ENCODE data around the gene COPS7A. TPM values are rescaled to one million over a fixed set of nuclear protein-coding genes. Genes with fewer than 3 reads are reported as not detected.

COPS7A gene
- total and polyA plus RNA-seq, 2 experiments from 2014 or later, result 37.7 to 51.9 TPM

GRCh38 chr12:6685814-6686213, 38.0 kb upstream of the COPS7A start (continued):
- TF ChIP-seq CTCF (conservative IDR thresholded peaks at IDR 0.05; ENCODE audit: low read depth in 2 of 2), result no peak

DNA sequence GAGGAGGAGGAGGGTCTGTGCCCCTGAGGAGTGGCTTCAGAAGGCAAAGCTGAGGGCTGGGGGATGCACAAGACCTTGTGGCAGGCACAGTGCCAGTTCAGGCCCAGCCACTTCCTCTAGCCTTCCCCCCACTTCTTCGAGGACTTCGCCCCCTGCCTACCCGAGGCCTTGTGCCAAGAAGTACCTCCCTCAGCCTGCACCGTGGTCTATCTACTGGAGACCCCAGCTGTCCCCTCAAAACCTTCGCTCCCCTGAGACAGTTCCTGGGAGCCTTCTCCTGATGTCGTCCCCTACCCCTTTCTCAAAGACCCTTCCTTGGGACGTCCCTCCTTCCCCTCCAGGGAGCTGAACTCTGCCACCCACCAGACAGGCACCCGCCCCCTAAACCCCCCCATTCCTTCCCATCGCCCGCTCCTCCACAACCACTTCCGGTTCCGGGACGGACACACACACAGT, 35.3 kb upstream of the COPS7A start:
- DNase-seq (ENCODE audit: low spot score) (no peak), ATAC-seq (peak; percentile 20)
- Histone ChIP-seq H2AFZ (peak overlapping the region; percentile 56; the same call in 1 of the 2 replicates), H3K79me2 (replicated peaks; ENCODE audit: insufficient read depth) (peaks cover 52% of the 10 kb centered on the region), H3K27ac (ENCODE audit: low read depth) (peak overlapping the region; percentile 94), H3F3A (replicated peaks; ENCODE audit: low read depth) (peaks cover 12% of the 10 kb centered on the region), H3K4me3 (peak overlapping the region; percentile 58), H3K4me1 (ENCODE audit: insufficient read depth) (peaks cover 18% of the 10 kb centered on the region), H3K9me2 (ENCODE audit: insufficient read depth) (no peaks in the 10 kb centered on the region), H3K27me3 (ENCODE audit: insufficient read depth) (no peaks in the 10 kb centered on the region), H3K4me2 (peak overlapping the region; percentile 97), H4K20me1 (replicated peaks; ENCODE audit: insufficient read depth) (peaks cover 16% of the 10 kb centered on the region), H3K36me3 (ENCODE audit: insufficient read depth) (no peaks in the 10 kb centered on the region; the same call in 1 of the 2 replicates)
- Mint-ChIP-seq H3K4me3 (peak overlapping the region; percentile 87), H3K27me3 (ENCODE audit: insufficient read depth, low read depth, poor library complexity) (peaks cover 15% of the 10 kb centered on the region), H3K36me3 (ENCODE audit: low read depth) (no peaks in the 10 kb centered on the region; the same call in 1 of the 3 replicates), H3K27ac (peak overlapping the region; percentile 93), H3K9me3 (no peaks in the 10 kb centered on the region), H3K4me1 (peaks cover 35% of the 10 kb centered on the region)
- TF ChIP-seq NANOG (IDR thresholded peaks at IDR 0.05; ENCODE audit: borderline replicate concordance) (no peak), EZH2 (IDR thresholded peaks at IDR 0.05; ENCODE audit: low read depth, unreplicated experiment) (no peak)
- TF ChIP-seq, protein P1, sequence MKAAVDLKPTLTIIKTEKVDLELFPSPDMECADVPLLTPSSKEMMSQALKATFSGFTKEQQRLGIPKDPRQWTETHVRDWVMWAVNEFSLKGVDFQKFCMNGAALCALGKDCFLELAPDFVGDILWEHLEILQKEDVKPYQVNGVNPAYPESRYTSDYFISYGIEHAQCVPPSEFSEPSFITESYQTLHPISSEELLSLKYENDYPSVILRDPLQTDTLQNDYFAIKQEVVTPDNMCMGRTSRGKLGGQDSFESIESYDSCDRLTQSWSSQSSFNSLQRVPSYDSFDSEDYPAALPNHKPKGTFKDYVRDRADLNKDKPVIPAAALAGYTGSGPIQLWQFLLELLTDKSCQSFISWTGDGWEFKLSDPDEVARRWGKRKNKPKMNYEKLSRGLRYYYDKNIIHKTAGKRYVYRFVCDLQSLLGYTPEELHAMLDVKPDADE (IDR thresholded peaks at IDR 0.05), result peak; percentile 82

DNA sequence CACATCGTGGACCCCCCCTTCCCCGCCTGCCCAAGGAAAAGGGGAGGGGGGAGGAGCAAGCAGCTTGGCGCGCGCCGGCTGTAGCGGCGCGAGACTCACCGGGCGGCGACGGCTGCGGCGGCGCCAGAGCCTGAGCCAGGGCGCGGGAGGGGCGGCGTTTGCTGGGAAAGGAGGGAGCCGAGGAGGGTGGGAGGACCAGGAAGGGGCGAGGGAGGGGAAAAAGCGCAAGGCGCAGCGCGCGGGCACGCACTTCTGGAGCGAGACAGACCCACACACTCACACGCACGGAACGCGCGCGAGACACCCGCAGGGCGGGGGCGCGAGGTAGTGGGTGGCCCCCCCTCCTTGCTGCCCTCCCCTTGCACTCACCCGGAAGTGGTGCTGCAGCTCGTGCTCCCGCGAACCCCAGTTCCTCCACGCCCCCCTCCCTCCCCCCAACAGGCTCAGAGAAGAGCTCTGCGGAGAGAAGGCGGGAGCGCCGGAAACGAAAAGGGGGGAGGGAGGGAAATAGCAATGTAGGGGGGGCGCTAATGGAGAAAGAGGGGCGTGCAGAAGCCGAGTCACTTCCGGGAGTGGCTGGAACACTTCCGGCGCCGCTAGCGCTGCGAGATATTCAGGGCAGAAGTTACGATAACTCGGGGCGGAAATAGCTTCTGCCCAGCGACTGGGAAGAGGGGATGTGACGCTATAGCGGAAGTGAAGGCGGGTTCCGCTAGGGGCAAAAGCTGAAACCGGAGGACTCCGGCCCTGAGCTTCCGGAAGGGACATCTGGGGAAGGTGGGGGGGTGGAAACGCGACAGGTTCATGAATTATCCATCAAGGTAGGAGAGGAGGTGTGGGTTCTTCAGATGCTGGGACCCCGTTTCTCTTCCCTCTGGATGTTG, 34.6 kb upstream of the COPS7A start, which contains the start of gene ZNF384:
Gene ZNF384, minus strand, starts transcription at position 377 of the 884 bp plus-strand sequence. CDS start 9,855 bp downstream, outside the sequence.
- H3F3A ChIP-seq (replicated peaks; ENCODE audit: low read depth), result peaks cover 12% of the 10 kb centered on the region
- Mint-ChIP-seq H3K36me3 (ENCODE audit: low read depth) (no peaks in the 10 kb centered on the region; the same call in 1 of the 3 replicates), H3K27ac (peak within 1 kb of the TSS; percentile 93), H3K4me3 (peak within 1 kb of the TSS; percentile 87), H3K4me1 (peaks cover 36% of the 10 kb centered on the region), H3K9me3 (no peaks in the 10 kb centered on the region), H3K27me3 (ENCODE audit: insufficient read depth, low read depth, poor library complexity) (peaks cover 14% of the 10 kb centered on the region)
- H3K4me2 ChIP-seq, result peak within 1 kb of the TSS; percentile 97
- H4K20me1 ChIP-seq (replicated peaks; ENCODE audit: insufficient read depth), result peaks cover 16% of the 10 kb centered on the region
- DNase-seq (ENCODE audit: low spot score) (peak; percentile 98), ATAC-seq (peak; percentile 84)
- peak within 1 kb of the TSS; percentile 94 for H3K27ac ChIP-seq (ENCODE audit: low read depth)
- peak within 1 kb of the TSS; percentile 56; the same call in 1 of the 2 replicates for H2AFZ ChIP-seq
- H3K4me3 ChIP-seq, result peak within 1 kb of the TSS; percentile 58
- no peaks in the 10 kb centered on the region; the same call in 1 of the 2 replicates for H3K36me3 ChIP-seq (ENCODE audit: insufficient read depth)
- H3K9me2 ChIP-seq (ENCODE audit: insufficient read depth), result no peaks in the 10 kb centered on the region
- H3K27me3 ChIP-seq (ENCODE audit: insufficient read depth), result no peaks in the 10 kb centered on the region
- peaks cover 45% of the 10 kb centered on the region for H3K79me2 ChIP-seq (replicated peaks; ENCODE audit: insufficient read depth)
- H3K4me1 ChIP-seq (ENCODE audit: insufficient read depth), result peaks cover 18% of the 10 kb centered on the region
- TF ChIP-seq CREB1 (CRISPR knock-in tag; IDR thresholded peaks at IDR 0.05; ENCODE audit: low read depth), result peak; percentile 96
- peak; percentile 57 for TF ChIP-seq POLR2AphosphoS5 (IDR thresholded peaks at IDR 0.05; ENCODE audit: low read depth)
- TF ChIP-seq, protein P1 (IDR thresholded peaks at IDR 0.05), result peak; percentile 99
- no peak for TF ChIP-seq EZH2phosphoT487 (IDR thresholded peaks at IDR 0.05; ENCODE audit: unreplicated experiment)
